ENCODE measurements around the gene STARD3.

DNA sequence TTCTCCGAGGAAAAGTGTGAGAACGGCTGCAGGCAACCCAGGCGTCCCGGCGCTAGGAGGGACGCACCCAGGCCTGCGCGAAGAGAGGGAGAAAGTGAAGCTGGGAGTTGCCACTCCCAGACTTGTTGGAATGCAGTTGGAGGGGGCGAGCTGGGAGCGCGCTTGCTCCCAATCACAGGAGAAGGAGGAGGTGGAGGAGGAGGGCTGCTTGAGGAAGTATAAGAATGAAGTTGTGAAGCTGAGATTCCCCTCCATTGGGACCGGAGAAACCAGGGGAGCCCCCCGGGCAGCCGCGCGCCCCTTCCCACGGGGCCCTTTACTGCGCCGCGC lies 62.8 kb downstream of the STARD3 start, which contains the start of gene ERBB2:
- TF ChIP-seq, protein P1, sequence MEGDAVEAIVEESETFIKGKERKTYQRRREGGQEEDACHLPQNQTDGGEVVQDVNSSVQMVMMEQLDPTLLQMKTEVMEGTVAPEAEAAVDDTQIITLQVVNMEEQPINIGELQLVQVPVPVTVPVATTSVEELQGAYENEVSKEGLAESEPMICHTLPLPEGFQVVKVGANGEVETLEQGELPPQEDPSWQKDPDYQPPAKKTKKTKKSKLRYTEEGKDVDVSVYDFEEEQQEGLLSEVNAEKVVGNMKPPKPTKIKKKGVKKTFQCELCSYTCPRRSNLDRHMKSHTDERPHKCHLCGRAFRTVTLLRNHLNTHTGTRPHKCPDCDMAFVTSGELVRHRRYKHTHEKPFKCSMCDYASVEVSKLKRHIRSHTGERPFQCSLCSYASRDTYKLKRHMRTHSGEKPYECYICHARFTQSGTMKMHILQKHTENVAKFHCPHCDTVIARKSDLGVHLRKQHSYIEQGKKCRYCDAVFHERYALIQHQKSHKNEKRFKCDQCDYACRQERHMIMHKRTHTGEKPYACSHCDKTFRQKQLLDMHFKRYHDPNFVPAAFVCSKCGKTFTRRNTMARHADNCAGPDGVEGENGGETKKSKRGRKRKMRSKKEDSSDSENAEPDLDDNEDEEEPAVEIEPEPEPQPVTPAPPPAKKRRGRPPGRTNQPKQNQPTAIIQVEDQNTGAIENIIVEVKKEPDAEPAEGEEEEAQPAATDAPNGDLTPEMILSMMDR (IDR thresholded peaks at IDR 0.05), result no peak
- no peak for TF ChIP-seq POLR2A (IDR thresholded peaks at IDR 0.05)
